OCI-LY3 (cell line): ENCODE measurements around the gene RFTN1.

Experiments used
- EZH2phosphoT487 ChIP-seq: fragments of 200-600 bp; shearing (Covaris generic); IDR thresholded peaks from 2 replicates; pipeline ENCODE4 v1.6.1; 2018; ENCODE audit warnings: antibody characterized with exemption, mixed run types, low read depth
- TF ChIP-seq, protein P1 (sequence below): fragments of 200-600, 300-600 bp; sonication (generic); IDR thresholded peaks from 2 replicates; pipeline ENCODE4 v1.5.1; 2014; ENCODE audit warnings: antibody characterized with exemption, low read length, low read depth

DNA sequence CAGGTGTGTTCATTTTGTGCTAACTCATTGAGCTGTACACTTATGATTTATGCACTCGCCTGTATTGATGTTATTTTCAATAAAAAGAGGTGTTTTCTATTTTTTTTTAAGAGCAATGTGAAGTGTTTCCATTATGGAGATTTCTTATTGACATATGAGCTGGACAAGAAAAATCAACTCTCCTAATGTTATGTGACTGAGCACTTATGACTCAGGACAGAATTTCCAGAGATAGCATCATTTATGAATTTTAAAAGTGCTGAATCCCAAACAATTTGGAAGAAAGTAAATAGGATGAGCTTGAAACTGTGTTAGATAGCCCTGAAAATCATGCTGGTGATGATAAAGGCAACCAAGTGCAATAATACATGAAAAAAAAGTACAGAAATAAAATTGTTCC is 118.9 kb downstream of the RFTN1 start:
- TF ChIP-seq, protein P1, sequence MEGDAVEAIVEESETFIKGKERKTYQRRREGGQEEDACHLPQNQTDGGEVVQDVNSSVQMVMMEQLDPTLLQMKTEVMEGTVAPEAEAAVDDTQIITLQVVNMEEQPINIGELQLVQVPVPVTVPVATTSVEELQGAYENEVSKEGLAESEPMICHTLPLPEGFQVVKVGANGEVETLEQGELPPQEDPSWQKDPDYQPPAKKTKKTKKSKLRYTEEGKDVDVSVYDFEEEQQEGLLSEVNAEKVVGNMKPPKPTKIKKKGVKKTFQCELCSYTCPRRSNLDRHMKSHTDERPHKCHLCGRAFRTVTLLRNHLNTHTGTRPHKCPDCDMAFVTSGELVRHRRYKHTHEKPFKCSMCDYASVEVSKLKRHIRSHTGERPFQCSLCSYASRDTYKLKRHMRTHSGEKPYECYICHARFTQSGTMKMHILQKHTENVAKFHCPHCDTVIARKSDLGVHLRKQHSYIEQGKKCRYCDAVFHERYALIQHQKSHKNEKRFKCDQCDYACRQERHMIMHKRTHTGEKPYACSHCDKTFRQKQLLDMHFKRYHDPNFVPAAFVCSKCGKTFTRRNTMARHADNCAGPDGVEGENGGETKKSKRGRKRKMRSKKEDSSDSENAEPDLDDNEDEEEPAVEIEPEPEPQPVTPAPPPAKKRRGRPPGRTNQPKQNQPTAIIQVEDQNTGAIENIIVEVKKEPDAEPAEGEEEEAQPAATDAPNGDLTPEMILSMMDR = no peak
- no peak for TF ChIP-seq EZH2phosphoT487
